Measurements from ENCODE around the gene HPRT1.

The HPRT1 gene

DNA sequence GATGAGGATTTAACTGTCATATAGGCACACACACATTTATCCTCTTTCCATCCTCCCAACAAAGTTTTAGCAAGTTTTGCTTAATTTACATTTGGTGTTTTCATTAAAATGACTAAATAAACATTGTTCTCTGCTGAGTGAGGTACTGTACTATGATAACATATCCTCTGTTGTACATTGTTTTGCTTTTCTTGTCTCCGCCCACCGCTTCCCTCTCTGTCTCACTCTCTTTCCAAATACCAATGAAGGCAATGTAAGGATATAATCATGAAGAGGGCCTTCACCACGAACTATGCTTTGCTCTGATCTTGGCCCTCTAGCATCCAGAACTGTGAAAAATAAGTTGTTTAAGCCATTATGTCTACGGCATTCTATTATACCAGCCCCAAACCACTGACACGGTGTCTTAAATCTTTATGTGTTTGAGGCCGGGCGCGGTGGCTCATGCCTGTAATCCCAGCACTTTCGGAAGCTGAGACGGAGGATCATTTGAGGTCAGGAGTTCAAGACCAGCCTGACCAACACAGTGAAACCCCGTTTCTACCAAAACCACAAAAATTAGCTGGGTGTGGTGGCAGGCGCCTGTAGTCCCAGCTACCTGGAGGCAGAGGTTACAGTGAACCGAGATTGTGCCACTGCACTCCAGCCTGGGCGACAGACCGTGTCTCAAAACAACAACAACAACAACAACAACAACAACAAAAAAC lies 65.3 kb downstream of the HPRT1 start:
- no peak for DNase-seq (ENCODE audit: extremely low read depth, low read depth)
- TF ChIP-seq, protein P1, sequence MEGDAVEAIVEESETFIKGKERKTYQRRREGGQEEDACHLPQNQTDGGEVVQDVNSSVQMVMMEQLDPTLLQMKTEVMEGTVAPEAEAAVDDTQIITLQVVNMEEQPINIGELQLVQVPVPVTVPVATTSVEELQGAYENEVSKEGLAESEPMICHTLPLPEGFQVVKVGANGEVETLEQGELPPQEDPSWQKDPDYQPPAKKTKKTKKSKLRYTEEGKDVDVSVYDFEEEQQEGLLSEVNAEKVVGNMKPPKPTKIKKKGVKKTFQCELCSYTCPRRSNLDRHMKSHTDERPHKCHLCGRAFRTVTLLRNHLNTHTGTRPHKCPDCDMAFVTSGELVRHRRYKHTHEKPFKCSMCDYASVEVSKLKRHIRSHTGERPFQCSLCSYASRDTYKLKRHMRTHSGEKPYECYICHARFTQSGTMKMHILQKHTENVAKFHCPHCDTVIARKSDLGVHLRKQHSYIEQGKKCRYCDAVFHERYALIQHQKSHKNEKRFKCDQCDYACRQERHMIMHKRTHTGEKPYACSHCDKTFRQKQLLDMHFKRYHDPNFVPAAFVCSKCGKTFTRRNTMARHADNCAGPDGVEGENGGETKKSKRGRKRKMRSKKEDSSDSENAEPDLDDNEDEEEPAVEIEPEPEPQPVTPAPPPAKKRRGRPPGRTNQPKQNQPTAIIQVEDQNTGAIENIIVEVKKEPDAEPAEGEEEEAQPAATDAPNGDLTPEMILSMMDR (IDR thresholded peaks at IDR 0.05; ENCODE audit: low read depth, low read length) = no peak

DNA sequence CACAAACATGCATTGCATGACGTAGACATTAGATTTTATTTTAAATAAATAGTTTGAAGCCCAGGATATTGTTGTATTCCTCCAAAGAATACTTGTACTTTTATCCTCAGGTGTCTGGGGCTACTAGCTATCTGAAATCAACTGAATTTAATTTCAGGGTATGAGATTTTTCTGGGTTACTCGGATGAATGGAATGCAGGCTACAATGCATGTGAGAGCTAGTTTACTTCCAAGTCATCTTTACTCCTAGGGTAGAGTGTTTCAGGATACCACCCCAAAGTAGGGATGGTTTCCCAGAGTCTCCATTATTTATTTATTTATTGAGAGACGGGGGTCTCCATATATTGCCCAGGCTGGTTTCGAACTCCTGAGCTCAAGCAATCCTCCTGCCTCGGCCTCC lies 66.4 kb downstream of the HPRT1 start:
- TF ChIP-seq, protein P1 (IDR thresholded peaks at IDR 0.05; ENCODE audit: low read depth, low read length) = no peak
- DNase-seq (ENCODE audit: extremely low read depth, low read depth) = no peak

DNA sequence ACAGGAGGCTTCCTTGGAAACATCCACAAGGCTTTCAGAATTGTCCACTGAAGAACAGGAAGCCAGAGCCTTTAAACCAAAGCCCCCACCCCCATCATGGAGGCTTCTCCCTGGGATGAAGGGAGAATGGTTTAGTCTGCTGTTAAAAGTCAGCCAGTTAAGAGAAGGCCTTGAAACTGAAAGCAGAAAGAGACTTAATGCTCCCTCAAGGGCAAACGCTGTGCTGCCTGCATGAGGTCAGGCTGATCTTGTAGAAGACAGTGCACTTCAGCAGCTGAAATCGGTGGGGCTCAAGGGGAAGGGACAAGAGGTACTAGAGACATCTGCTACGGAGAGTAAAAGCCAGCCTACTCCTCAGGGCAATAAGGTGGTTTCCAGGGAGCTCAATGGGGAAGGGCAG lies 69.0 kb downstream of the HPRT1 start:
- DNase-seq (ENCODE audit: extremely low read depth, low read depth) = no peak
- TF ChIP-seq, protein P1 (IDR thresholded peaks at IDR 0.05; ENCODE audit: low read depth, low read length) = no peak

DNA sequence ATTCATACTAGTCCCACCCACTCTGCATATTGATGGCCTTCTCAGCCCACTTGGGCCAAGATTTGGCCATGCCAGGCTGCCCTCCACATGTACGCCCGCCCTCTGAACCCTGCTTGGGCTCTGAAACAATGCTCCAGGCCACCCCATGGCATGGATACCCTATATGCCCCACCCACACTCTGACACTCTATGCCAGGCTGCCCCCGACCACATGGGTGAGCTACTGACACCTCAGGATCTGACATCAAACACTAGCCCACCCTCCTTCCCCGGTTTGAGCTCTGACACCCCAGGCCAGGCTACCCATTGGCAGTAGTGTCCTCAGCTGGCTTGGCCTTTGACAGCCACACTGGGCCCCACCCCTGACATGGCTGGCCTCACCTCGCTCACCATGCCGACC lies 69.5 kb downstream of the HPRT1 start:
- TF ChIP-seq, protein P1 (IDR thresholded peaks at IDR 0.05; ENCODE audit: low read depth, low read length) = no peak
- no peak for DNase-seq (ENCODE audit: extremely low read depth, low read depth)

DNA sequence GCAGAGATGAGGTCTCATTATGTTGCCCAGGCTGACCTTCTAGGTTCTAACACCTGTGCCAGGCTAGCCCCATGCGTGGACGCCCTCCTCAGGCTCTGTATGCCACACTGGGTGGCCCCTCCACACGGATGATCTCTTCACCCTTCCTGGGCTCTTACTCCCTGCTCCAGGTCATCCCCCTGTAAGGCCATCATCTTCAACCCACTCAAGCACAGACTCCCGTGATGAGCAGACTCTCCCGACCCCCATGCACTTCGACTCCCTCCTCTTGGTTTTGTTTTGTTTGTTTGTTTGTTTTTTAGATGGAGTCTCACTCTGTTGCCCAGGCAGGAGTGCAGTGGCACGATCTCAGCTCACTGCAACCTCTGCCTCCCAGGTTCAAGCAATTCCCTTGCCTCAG lies 70.9 kb downstream of the HPRT1 start:
- no peak for DNase-seq (ENCODE audit: extremely low read depth, low read depth)
- TF ChIP-seq, protein P1 (IDR thresholded peaks at IDR 0.05; ENCODE audit: low read depth, low read length) = no peak

DNA sequence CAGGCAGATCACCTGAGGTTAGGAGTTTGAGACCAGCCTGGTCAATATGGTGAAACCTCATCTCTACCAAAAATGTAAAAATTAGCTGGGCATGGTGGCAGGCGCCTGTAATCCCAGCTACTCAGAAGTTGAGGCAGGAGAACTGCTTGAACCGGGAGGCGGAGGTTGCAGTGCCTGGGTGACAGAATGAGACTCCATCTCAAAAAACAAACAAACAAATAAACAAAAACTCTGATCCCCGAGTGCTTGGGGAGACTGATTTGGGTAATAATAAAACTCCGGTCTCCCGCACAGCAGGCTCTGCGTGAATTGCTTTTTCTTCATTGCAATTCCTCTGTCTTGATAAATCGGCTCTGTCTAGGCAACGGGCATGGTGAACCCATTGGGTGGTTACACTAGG lies 73.4 kb downstream of the HPRT1 start:
- DNase-seq (ENCODE audit: extremely low read depth, low read depth) = no peak
- TF ChIP-seq, protein P1 (IDR thresholded peaks at IDR 0.05; ENCODE audit: low read depth, low read length) = no peak

DNA sequence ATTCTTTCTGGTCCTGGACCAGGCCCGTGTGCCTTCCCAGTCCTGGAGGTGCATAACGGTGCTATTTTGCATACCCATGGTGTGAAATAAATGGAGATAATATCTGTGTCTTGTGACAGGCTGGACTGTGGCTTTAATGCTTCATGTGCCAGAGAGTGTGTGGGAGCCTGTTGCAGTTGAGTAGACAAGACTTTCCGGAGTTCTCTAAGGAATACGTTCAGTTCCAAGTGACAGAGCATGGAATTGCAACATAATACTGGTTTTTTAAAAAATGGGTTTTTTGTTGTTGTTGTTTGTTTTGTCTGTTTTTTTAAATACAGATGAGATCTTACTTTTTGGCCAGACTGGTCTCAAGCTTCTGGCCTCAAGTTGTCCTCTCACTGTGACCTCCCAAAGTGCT lies 74.0 kb downstream of the HPRT1 start:
- DNase-seq (ENCODE audit: extremely low read depth, low read depth) = no peak
- TF ChIP-seq, protein P1 (IDR thresholded peaks at IDR 0.05; ENCODE audit: low read depth, low read length) = no peak
